GF-D8 (cell line): ENCODE measurements around the gene CHML.
A peak's percentile ranks its signal among the peaks of the same experiment; 100 is the strongest.

Experiments
- DNase-seq: peaks from one replicate; lab custom pipeline; 2025; lab: John Stamatoyannopoulos, UW

The CHML gene

GRCh38 chr1:241617426-241617825, 22.7 kb downstream of the CHML start:
- DNase-seq = no peak

- no peak for DNase-seq
Observed at GRCh38 chr1:241615043-241615974, 24.9 kb downstream of the CHML start.

- no peak for DNase-seq
Observed at GRCh38 chr1:241614572-241614971, 25.6 kb downstream of the CHML start.

DNA sequence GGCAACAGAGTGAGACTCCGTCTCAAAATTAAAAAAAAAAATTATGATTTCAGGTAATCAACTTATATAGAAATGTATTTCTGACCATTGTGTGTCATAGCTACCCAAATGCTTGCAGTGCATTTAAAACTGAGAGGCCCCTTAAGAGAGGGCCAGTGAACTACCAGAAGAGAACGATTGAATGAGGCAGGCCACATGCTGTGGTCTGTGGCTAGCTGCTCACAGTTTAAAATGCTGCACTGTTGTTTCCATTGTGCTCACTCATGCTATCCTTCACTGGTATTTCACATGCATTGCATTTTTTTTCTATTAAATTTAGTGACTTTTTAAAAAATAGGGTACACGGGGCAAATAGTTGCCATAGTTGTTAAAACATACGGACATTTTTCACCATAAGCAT, 26.0 kb downstream of the CHML start:
- no peak for DNase-seq

DNA sequence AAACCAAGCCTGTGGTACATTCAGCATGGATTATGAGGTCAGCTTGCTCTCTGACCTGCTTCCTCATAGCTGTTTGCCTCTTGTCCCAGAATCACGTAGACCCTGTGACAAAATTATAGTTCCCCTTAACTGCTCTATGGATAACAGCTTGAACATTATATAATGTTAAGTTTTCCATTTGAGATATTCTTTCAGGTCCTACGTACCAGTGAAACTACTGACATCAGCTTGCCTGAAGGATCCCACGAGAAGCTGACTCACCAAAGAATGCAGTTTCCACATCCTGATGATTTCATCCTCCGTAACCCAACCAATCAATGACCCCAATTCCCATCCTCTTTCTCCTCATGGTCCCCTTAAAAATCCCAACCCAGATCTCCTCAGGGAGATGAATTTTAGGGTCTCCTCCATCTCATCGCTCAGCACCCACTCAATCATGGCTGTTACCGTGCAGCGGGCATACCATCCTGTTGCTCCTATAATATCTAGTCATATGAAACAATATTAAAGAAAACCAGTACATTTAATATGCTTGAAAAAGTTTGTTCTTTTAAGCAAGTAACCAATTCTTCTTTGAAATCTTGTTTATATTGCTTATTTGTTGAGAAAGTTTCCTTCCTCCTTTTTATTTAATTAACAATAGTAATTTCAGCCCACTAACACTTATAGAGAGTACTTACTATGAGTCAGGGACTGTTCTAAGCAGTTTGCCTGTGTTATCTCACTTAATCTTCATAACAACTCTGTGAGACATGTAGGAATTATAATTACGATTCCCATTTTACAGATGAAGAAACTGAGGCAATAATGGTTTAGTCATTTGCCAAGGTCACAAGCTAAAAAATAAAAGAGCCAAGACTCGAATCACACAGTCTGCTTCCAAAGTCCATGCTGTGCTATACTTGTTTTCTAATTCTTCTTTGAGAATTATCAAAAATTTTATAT, 27.4 kb downstream of the CHML start:
- DNase-seq = no peak

DNA sequence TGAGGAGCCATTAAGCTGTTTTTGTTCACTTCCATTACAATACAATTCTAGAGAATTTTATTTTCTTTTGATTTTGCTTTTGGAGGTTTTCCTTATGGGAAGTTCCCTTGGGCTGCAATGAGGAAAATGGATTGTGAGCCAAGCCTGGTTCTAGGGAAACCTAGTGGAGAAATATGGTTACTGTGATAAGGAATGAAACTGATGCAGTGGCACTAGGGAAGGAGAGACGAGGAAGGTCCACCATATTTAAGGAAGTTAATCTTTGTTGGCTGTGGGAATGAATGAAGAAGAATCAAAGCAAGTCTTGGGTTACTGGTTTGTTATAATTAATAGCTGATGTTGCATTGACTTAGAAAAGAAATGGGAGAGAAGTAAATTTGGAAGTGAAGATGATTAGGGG, 28.4 kb downstream of the CHML start:
- no peak for DNase-seq

- DNase-seq = peak; percentile 30
Observed at GRCh38 chr1:241611063-241611462, 29.1 kb downstream of the CHML start.

DNA sequence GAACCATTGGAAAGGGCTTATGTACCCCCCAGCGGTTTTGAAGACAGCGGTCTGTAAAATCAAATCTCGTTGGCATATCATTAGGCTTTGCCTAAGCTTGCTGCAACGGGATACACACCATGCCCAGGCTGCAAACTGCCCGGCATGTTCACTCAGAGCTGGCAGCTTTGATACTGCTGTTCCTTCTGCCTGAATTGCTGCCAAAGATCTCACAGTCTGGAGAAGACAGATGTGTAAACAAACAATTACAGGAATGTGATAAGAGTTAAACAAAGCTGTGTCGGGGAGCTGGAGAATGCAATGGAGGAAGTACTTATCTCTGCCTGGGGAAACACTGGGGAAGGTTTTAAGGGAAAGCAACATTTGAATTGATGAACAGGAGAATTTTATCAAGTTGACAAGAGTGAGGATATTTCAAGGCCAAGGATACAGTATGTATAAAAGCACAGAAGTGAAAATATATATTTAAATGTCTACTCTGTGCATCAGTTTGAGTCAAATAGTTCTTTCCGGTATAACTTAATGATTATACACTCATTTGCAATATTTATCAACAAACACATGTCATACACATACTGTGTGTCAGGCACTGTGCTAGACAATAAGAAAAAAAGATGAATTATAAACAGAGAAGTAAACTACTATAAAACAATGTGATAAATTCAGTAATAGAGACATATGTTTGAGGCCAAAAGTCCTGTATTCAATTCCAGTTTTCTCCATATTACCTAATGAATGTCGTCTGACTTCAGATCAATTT, 29.9 kb downstream of the CHML start:
- no peak for DNase-seq

DNA sequence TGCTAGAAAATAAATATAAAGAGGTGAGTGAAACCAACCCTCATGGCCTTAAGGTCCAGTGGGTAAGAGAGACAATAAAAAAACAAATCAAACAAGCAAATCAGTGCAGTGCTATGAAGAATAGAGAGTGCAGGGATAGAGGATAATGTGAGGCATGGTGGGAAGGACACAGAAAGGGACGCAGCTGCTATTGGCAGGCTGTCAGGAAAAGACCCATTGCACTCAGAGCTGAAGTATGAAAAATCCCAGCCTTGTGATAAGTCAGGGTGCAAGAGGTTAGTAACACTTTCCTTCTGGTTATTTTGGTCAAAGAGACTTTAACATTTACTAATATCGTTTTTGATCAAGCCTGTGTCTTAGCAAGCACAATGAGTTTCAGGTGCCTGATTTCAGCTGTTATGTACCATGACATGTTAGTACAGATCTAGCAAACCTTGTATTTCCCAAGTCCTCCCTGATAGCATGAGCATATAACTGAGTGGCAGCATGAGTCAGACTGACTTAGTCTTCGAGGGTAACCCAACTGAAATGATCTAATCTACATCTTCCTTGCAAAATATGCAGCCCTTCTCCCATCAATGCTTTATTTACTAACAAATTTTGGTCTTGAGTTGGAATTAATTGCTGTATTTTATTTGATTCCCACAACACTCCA, 31.7 kb downstream of the CHML start:
- no peak for DNase-seq

GRCh38 chr1:241607497-241607896, 32.7 kb downstream of the CHML start:
- DNase-seq = no peak

GRCh38 chr1:241606544-241606943, 33.6 kb downstream of the CHML start:
- DNase-seq = no peak

DNA sequence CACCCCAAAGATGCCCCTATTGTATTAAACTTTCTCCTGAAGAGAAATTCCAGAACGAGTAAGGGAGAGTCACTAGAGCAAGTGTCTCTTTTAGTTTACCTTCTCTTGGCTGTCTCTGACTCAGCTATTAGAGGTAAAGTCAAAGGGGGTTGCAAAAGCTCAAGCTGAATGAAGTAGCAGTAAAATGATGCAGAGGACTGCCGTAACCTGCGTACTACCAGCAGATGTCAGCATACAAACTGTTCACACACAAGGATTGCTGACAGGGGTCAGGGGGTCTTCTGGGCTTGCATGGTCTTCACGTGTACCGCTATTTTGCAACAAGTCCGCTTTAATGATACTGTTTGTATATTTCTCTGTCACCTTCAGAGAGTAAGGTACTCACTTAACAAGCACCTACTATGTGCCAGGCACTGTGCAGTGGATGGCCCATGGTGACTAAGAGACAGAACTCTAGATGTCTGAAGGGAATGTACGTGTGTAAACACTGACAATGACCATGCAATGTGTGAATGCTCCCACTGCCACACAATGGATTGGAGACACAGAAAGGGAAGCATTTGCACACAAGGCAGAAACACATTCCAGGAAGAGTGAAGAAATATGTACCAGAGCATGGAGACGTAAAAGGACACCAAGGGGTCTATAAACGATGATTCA, 34.9 kb downstream of the CHML start:
- no peak for DNase-seq

- no peak for DNase-seq
Observed at GRCh38 chr1:241603731-241604245, 36.4 kb downstream of the CHML start.

GRCh38 chr1:241600496-241600901, 39.7 kb downstream of the CHML start:
- DNase-seq = no peak

- DNase-seq = no peak
Observed at GRCh38 chr1:241598249-241598648, 41.9 kb downstream of the CHML start.

GRCh38 chr1:241596633-241597032, 43.5 kb downstream of the CHML start:
- no peak for DNase-seq

DNA sequence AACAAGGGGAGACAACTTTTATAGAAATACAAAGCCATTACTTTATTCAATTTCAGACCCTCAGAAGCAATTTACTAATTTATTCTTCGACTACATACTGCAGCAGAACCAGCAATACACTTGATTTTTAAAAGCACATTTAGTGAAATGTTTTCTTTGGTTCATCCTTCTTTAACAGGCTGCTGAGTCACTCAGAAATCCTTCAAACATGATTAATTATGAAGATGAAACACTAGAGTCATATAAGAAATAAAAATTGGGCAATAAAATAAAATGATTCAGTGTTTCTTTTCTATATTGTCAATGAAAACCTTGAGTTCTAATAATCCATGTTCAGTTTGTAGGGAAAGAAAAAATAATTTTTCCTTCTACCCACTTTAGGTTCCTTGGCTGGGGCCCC, 47.0 kb downstream of the CHML start:
- no peak for DNase-seq

DNA sequence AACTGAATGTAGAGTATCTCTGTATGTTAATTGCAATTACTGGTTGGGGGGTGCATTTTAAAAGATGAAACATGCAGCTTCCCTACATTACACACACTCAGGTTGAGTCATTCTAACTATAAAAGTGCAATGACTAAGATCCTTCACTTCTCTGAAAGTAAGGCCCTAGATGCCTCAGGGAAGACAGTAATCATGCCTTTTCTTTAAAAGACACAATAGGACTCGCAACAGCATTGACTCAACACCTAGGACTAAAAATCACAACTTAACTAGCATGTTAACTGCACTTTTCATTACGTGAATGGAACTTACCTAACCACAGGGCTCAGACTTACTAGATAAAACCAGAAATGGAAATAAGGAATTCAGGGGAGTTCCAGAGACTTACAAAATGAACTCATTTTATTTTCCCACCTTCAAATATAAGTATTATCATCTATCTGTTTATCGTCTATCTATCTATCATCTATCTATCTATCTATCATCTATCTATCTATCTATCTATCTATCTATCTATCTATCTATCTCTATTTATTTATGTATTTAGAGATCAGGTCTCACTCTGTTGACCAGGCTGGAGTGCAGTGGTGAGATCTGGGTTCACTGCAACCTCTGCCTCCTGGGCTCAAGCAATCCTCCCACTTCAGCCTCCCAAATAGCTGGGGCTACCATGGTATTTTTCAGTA, 47.8 kb downstream of the CHML start:
- DNase-seq = no peak

DNA sequence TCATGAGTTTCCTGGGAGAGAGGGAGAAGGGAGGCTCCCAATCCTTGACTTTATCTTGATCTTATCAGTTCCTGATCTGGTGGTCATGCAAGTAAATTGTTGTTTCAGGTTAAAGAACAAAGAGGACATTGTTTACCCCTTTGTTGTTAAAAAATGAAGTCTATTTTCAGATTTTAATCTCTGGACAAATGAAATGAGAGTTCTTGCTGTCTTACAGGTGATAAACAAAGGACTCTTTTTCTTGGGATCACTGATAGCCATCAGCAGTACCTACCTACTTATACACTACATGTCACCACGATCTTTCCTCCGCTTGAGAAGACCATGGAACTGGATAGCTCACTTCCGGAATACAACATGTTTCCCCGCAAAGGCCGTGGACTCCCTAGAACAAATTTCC, 48.4 kb downstream of the CHML start:
- DNase-seq = no peak

DNA sequence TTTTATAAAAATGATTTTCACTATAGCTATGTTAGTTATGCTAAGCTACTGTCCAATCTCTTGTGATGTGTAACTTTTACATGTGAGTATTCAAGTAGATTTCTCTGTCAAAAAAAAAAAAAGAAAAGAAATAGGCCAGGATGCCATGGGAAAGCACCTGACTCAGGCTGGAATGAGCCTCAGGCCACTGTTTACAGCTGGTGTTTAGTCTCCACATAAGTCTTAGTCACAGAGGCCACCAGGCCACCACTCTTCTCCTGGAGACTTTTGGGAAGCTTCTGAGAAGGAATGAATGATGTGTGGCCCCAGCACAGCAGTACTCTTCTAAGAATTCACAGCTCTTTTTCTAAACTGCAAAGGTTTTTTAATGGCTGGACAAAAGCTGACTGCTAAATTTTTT, 48.9 kb downstream of the CHML start:
- DNase-seq = no peak
